Measurements from ENCODE around the gene KCNK13. TPM values are rescaled to one million over a fixed set of nuclear protein-coding genes. Genes with fewer than 3 reads are reported as not detected.

Gene KCNK13
- total RNA-seq, 1 donor from 2014 or later, result not detected

- Mint-ChIP-seq H3K36me3 (no peaks in the 10 kb centered on the region), H3K4me1 (peaks cover 1% of the 10 kb centered on the region), H3K27me3 (ENCODE audit: low read depth) (peaks cover 31% of the 10 kb centered on the region), H3K27ac (no peak overlapping the region), H3K9me3 (no peaks in the 10 kb centered on the region), H3K4me3 (no peak overlapping the region)
- no peak for DNase-seq (ENCODE audit: low spot score in 2 of 2, unreplicated experiment in 2 of 2)
- TF ChIP-seq, protein P1, sequence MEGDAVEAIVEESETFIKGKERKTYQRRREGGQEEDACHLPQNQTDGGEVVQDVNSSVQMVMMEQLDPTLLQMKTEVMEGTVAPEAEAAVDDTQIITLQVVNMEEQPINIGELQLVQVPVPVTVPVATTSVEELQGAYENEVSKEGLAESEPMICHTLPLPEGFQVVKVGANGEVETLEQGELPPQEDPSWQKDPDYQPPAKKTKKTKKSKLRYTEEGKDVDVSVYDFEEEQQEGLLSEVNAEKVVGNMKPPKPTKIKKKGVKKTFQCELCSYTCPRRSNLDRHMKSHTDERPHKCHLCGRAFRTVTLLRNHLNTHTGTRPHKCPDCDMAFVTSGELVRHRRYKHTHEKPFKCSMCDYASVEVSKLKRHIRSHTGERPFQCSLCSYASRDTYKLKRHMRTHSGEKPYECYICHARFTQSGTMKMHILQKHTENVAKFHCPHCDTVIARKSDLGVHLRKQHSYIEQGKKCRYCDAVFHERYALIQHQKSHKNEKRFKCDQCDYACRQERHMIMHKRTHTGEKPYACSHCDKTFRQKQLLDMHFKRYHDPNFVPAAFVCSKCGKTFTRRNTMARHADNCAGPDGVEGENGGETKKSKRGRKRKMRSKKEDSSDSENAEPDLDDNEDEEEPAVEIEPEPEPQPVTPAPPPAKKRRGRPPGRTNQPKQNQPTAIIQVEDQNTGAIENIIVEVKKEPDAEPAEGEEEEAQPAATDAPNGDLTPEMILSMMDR (IDR thresholded peaks at IDR 0.05; ENCODE audit: unreplicated experiment), result no peak
Observed at GRCh38 chr14:90114554-90114953, 52.8 kb downstream of the KCNK13 start.

GRCh38 chr14:90115780-90116179 is 54.0 kb downstream of the KCNK13 start:
- H3K4me1 Mint-ChIP-seq, result peaks cover 1% of the 10 kb centered on the region
- H3K27ac Mint-ChIP-seq, result no peak overlapping the region
- peaks cover 33% of the 10 kb centered on the region for H3K27me3 Mint-ChIP-seq (ENCODE audit: low read depth)
- no peak overlapping the region for H3K4me3 Mint-ChIP-seq
- H3K9me3 Mint-ChIP-seq, result no peaks in the 10 kb centered on the region
- TF ChIP-seq, protein P1 (IDR thresholded peaks at IDR 0.05; ENCODE audit: unreplicated experiment), result no peak
- DNase-seq (ENCODE audit: low spot score in 2 of 2, unreplicated experiment in 2 of 2), result no peak
- H3K36me3 Mint-ChIP-seq, result no peaks in the 10 kb centered on the region

DNA sequence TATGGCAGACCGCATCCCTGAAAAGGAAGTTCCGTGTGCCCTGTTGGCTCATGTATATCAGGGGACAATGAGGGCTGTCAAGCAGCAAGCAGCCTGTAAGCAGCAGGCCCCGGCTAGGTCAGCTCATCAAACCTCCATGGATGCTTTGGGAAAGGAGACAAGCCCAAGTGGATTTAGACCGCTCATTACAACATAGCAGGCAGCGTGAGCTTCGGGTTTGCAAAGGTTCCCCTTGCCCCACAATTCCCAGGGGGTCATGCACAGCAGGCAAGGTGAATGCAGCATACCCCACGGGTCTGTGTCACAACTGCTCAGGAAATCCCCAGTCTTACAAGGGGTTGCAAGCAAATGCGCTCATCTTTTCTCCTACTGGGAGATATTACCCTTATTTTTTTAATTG is 54.6 kb downstream of the KCNK13 start:
- Mint-ChIP-seq H3K9me3 (no peaks in the 10 kb centered on the region), H3K4me1 (peaks cover 1% of the 10 kb centered on the region), H3K4me3 (no peak overlapping the region), H3K27me3 (ENCODE audit: low read depth) (peaks cover 30% of the 10 kb centered on the region), H3K36me3 (no peaks in the 10 kb centered on the region), H3K27ac (no peak overlapping the region)
- TF ChIP-seq, protein P1 (IDR thresholded peaks at IDR 0.05; ENCODE audit: unreplicated experiment), result no peak
- DNase-seq (ENCODE audit: low spot score in 2 of 2, unreplicated experiment in 2 of 2), result no peak

DNA sequence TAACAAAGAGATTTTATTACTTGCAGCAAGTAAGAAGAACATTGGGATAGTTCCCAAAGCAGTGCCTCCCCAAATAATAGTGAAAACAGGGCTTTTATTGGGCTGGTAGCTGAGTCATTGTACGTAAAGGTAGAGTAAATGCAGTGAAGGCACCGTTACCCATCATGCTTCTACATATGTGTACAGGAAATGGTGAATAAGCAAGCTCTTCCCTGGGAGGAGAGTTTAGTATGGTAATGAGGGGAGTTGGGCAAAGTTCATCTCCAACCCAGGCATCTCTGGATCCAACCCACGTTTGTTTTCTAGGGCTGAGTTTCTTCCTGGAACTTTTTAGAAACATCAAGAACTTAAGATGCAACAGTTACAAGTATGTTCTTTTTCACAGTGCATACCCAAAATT is 56.2 kb downstream of the KCNK13 start:
- Mint-ChIP-seq H3K9me3 (no peaks in the 10 kb centered on the region), H3K4me1 (no peaks in the 10 kb centered on the region), H3K36me3 (no peaks in the 10 kb centered on the region), H3K4me3 (no peak overlapping the region), H3K27me3 (ENCODE audit: low read depth) (peaks cover 18% of the 10 kb centered on the region), H3K27ac (no peak overlapping the region)
- TF ChIP-seq, protein P1 (IDR thresholded peaks at IDR 0.05; ENCODE audit: unreplicated experiment), result no peak
- no peak for DNase-seq (ENCODE audit: low spot score in 2 of 2, unreplicated experiment in 2 of 2)

DNA sequence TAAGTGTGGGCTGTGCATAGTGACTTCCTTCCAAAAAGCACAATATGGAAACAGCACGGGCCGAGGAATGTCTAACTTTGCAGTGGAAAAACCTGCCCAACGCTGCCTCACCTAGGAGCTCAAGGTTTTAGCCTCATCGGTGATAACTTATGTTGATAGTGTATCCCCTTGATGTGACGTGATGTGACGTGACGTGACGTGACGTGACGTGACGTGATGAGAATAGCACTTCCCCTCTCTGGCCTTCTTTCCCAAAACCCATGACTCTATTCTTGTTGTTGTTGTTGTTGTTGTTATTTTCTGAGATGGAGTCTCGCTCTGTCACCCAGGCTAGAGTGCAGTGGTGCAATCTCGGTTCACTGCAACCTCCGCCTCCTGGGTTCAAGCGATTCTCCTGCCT is 64.5 kb downstream of the KCNK13 start:
- H3K27me3 Mint-ChIP-seq (ENCODE audit: low read depth), result peaks cover 15% of the 10 kb centered on the region
- DNase-seq (ENCODE audit: low spot score in 2 of 2, unreplicated experiment in 2 of 2), result no peak
- H3K36me3 Mint-ChIP-seq, result no peaks in the 10 kb centered on the region
- no peak overlapping the region for H3K27ac Mint-ChIP-seq
- no peak overlapping the region for H3K4me3 Mint-ChIP-seq
- TF ChIP-seq, protein P1 (IDR thresholded peaks at IDR 0.05; ENCODE audit: unreplicated experiment), result no peak
- no peaks in the 10 kb centered on the region for H3K4me1 Mint-ChIP-seq
- H3K9me3 Mint-ChIP-seq, result no peaks in the 10 kb centered on the region

Data from mesothelial cell of epicardium (in vitro differentiated cells).